H1 (cell line): Measurements from ENCODE around the gene MPHOSPH9. TPM values are rescaled to one million over a fixed set of nuclear protein-coding genes. Genes with fewer than 3 reads are reported as not detected.

Experiments
- CTCF ChIA-PET: fragments of 300-600 bp; sonication (Branson Sonifier 250); formaldehyde crosslinking; loops from one replicate; lab custom pipeline; 2021; ENCODE audit not compliant: partially characterized antibody; lab: Charles Lee
- POLR2A ChIA-PET: fragments of 300-600 bp; sonication (Branson Sonifier 250); formaldehyde crosslinking; loops from one replicate; lab custom pipeline; 2021; ENCODE audit warnings: inconsistent platforms; ENCODE audit not compliant: partially characterized antibody; lab: Charles Lee
- DNase-seq, 2 experiments: peaks; one replicate each; pipeline versions ENCODE4 v3.0.0 to v3.0.0-alpha.2; 2010 to 2022; ENCODE audit warnings: low spot score in 2 of 2, low read depth in 1 of 2, mixed read lengths in 1 of 2
- FAIRE-seq: peaks from 2 replicates; lab custom pipeline; 2011; peaks lifted over from hg19 to GRCh38; lab: Jason Lieb, UNC
- H2AFZ ChIP-seq: 2 replicates; pipeline ENCODE4 v1.8.1; 2012; ENCODE audit warnings: low read length, inconsistent platforms
- H2AK5ac ChIP-seq: 2 replicates; pipeline ENCODE4 v1.6.1; 2013; ENCODE audit warnings: low read depth, low read length
- H2BK120ac ChIP-seq: replicated peaks from 2 replicates; pipeline ENCODE3; 2013; ENCODE audit warnings: low read depth, low read length, inconsistent platforms
- H2BK12ac ChIP-seq: 2 replicates; pipeline ENCODE4 v1.6.1; 2013; ENCODE audit warnings: low read depth, low read length
- H2BK15ac ChIP-seq: 2 replicates; pipeline ENCODE4 v1.6.1; 2013; ENCODE audit warnings: low read length
- H2BK20ac ChIP-seq: 2 replicates; pipeline ENCODE4 v1.6.1; 2013; ENCODE audit warnings: low read length
- H2BK5ac ChIP-seq: 2 replicates; pipeline ENCODE4 v1.6.1; 2013; ENCODE audit warnings: low read depth, low read length
- H3K14ac ChIP-seq: 2 replicates; pipeline ENCODE4 v1.6.1; 2013; ENCODE audit warnings: inconsistent platforms; ENCODE audit not compliant: insufficient read length
- H3K18ac ChIP-seq: 2 replicates; pipeline ENCODE4 v1.6.1; 2013; ENCODE audit warnings: low read length; ENCODE audit errors: extremely low read depth
- H3K23ac ChIP-seq: 2 replicates; pipeline ENCODE4 v1.6.1; 2013; ENCODE audit warnings: inconsistent platforms; ENCODE audit not compliant: insufficient read length
- H3K23me2 ChIP-seq: 2 replicates; pipeline ENCODE4 v1.6.1; 2013; ENCODE audit warnings: low read depth, low read length
- H3K27ac ChIP-seq: 2 replicates; pipeline ENCODE4 v1.6.1; 2011; ENCODE audit warnings: low read depth, low read length, inconsistent platforms
- H3K27me3 ChIP-seq, 4 experiments: replicated peaks in 1 of 4; 1 replicate in 1 of 4; 2 replicates in 3 of 4; pipeline versions ENCODE4 v1.6.1 to v1.8.1; 2011 to 2013; ENCODE audit warnings: low read length in 3 of 4, mild to moderate bottlenecking in 3 of 4, inconsistent platforms in 2 of 4, mixed read lengths in 2 of 4, moderate library complexity in 1 of 4; ENCODE audit not compliant: control insufficient read depth in 3 of 4, insufficient read depth in 3 of 4; ENCODE audit errors: extremely low read depth in 1 of 4
- H3K36me3 ChIP-seq, 4 experiments: 2 replicates each; pipeline versions ENCODE4 v1.6.1 to v1.8.1; 2011 to 2013; ENCODE audit warnings: mild to moderate bottlenecking in 4 of 4, low read length in 3 of 4, moderate library complexity in 2 of 4, control low read depth in 1 of 4, inconsistent platforms in 1 of 4; ENCODE audit not compliant: insufficient read depth in 4 of 4, control insufficient read depth in 2 of 4
- H3K4ac ChIP-seq: replicated peaks from 2 replicates; pipeline ENCODE3; 2013; ENCODE audit warnings: low read length, low read depth, mixed read lengths, inconsistent platforms; ENCODE audit not compliant: insufficient read length
- H3K4me1 ChIP-seq, 4 experiments: replicated peaks in 1 of 4; 1 replicate in 1 of 4; 2 replicates in 3 of 4; pipeline versions ENCODE4 v1.6.1 to v1.8.1; 2011 to 2013; ENCODE audit warnings: low read length in 3 of 4, inconsistent platforms in 2 of 4, mixed read lengths in 1 of 4; ENCODE audit not compliant: insufficient read depth in 4 of 4, control insufficient read depth in 3 of 4
- H3K4me2 ChIP-seq, 2 experiments: 2 replicates each; pipeline versions ENCODE4 v1.6.1 to v1.8.1; 2011 to 2013; ENCODE audit warnings: low read depth in 2 of 2, low read length in 2 of 2, control low read depth in 1 of 2, inconsistent platforms in 1 of 2, mild to moderate bottlenecking in 1 of 2; ENCODE audit not compliant: insufficient read depth in 1 of 2
- H3K4me3 ChIP-seq, 4 experiments: fragments of 200-600, 300-600 bp in 1 of 4; sonication (generic), shearing (Covaris generic), sonication (Bioruptor Twin) in 1 of 4; 2 replicates each; pipeline versions ENCODE4 v1.5.1 to v1.8.1; 2011 to 2016; ENCODE audit warnings: low read length in 4 of 4, low read depth in 3 of 4, control low read depth in 2 of 4, inconsistent platforms in 2 of 4, mild to moderate bottlenecking in 2 of 4, mixed read lengths in 1 of 4, moderate library complexity in 1 of 4; ENCODE audit not compliant: insufficient read depth in 2 of 4; ENCODE audit errors: extremely low read depth in 1 of 4
- H3K56ac ChIP-seq: replicated peaks from 2 replicates; pipeline ENCODE3; 2013; ENCODE audit warnings: low read depth, mild to moderate bottlenecking, mixed read lengths, low read length, inconsistent platforms; ENCODE audit not compliant: insufficient read length
- H3K79me1 ChIP-seq: 2 replicates; pipeline ENCODE4 v1.6.1; 2013; ENCODE audit warnings: low read depth, low read length, control low read depth
- H3K79me2 ChIP-seq, 2 experiments: 2 replicates each; pipeline versions ENCODE4 v1.6.1 to v1.8.1; 2012 to 2013; ENCODE audit warnings: low read length in 2 of 2, mild to moderate bottlenecking in 2 of 2, inconsistent platforms in 1 of 2; ENCODE audit not compliant: insufficient read depth in 2 of 2, control insufficient read depth in 1 of 2
- H3K9ac ChIP-seq, 4 experiments: replicated peaks in 1 of 4; 1 replicate in 1 of 4; 2 replicates in 3 of 4; pipeline versions ENCODE4 v1.6.1 to v1.8.1; 2011 to 2013; ENCODE audit warnings: low read depth in 3 of 4, low read length in 3 of 4, control low read depth in 2 of 4, mild to moderate bottlenecking in 2 of 4, moderate library complexity in 2 of 4, inconsistent platforms in 1 of 4; ENCODE audit errors: extremely low read depth in 1 of 4
- H3K9me3 ChIP-seq, 2 experiments: 2 replicates each; pipeline versions ENCODE4 v1.6.1 to v1.8.1; 2012 to 2013; ENCODE audit warnings: mild to moderate bottlenecking in 2 of 2, moderate library complexity in 2 of 2, control low read depth in 1 of 2, inconsistent platforms in 1 of 2, low read depth in 1 of 2, low read length in 1 of 2, mixed read lengths in 1 of 2; ENCODE audit not compliant: insufficient read depth in 2 of 2
- H4K20me1 ChIP-seq, 2 experiments: replicated peaks in 1 of 2; 2 replicates each; pipeline versions ENCODE3 to v1.8.1; 2011 to 2013; ENCODE audit warnings: inconsistent platforms in 2 of 2, low read length in 2 of 2, mild to moderate bottlenecking in 1 of 2; ENCODE audit not compliant: insufficient read depth in 2 of 2, control insufficient read depth in 1 of 2
- H4K5ac ChIP-seq: 2 replicates; pipeline ENCODE4 v1.6.1; 2013; ENCODE audit warnings: low read length, low read depth, mixed read lengths, inconsistent platforms; ENCODE audit not compliant: insufficient read length
- H4K8ac ChIP-seq: 2 replicates; pipeline ENCODE4 v1.8.0; 2013; ENCODE audit warnings: mild to moderate bottlenecking, moderate library complexity, low read length, inconsistent platforms; ENCODE audit not compliant: insufficient read depth; ENCODE audit errors: extremely low read depth
- H4K91ac ChIP-seq: replicated peaks from 2 replicates; pipeline ENCODE3; 2013; ENCODE audit warnings: low read length, mixed read lengths, inconsistent platforms; ENCODE audit not compliant: insufficient read length
- EP300 ChIP-seq, 2 experiments: IDR thresholded peaks; 1 replicate in 1 of 2; 2 replicates in 1 of 2; pipeline ENCODE4 v1.6.1; 2011 to 2012; ENCODE audit warnings: low read depth in 2 of 2, low read length in 2 of 2, mild to moderate bottlenecking in 2 of 2, borderline replicate concordance in 1 of 2, inconsistent platforms in 1 of 2, moderate library complexity in 1 of 2
- SUZ12 ChIP-seq: fragments of 200-600 bp; sonication (generic); IDR thresholded peaks from 2 replicates; pipeline ENCODE4 v1.6.1; 2012; ENCODE audit warnings: mild to moderate bottlenecking, inconsistent platforms, low read length, moderate library complexity, mixed read lengths
- TBP ChIP-seq: IDR thresholded peaks from 2 replicates; pipeline ENCODE4 v1.6.1; 2011; ENCODE audit warnings: low read depth, low read length, improper control_type of control experiment
- WGBS, 2 experiments: shearing (Covaris generic) in 1 of 2; methylation state at CpG; one replicate each; pipeline versions ENCODE4 v1.1.6 to v1.1.7; 2013 to 2015; ENCODE audit warnings: low lambda C conversion rate in 2 of 2, mixed read lengths in 2 of 2, inconsistent platforms in 1 of 2, low coverage in 1 of 2, missing lambda C conversion rate in 1 of 2; ENCODE audit not compliant: insufficient replicate concordance in 2 of 2, insufficient coverage in 1 of 2, insufficient read length in 1 of 2; ENCODE audit errors: extremely low coverage in 1 of 2, missing lambda C conversion rate in 1 of 2; 5-methylcytosine and 5-hydroxymethylcytosine counted together
- polyA plus RNA-seq, 7 experiments: library from polyadenylated mRNA; depleted of rRNA in 3 of 7; stranded (reverse) in 5 of 7; unstranded in 2 of 7; fragments of >200 nt in 5 of 7; fragments of 200-250 nt in 2 of 7; gene quantifications; 1 replicate in 5 of 7; 2 replicates in 1 of 7; 4 replicates in 1 of 7; pipeline versions ENCODE4 v1.2.1 to v1.2.3, GENCODE V29; 2011 to 2013; ENCODE audit warnings: missing spikeins in 2 of 7, mixed read lengths in 2 of 7
- total RNA-seq: library from RNA; stranded (reverse); fragmentation: NEBNext Ultra II Directional; extraction: Animal tissue kit (Norgen Biotek cat#: 25700); gene quantifications from 2 replicates; pipeline ENCODE4 v1.2.1, GENCODE V29; 2021
- TF ChIP-seq, protein P1 (sequence below): IDR thresholded peaks from 2 replicates; pipeline ENCODE4 v1.6.1; 2012; ENCODE audit warnings: low read length, inconsistent platforms

Gene MPHOSPH9
- total and polyA plus RNA-seq, 2 of the 8 experiments (the other 6 are each of a cell fraction or from before 2014, with no cell fraction given), result 8.8 to 48.8 TPM

DNA sequence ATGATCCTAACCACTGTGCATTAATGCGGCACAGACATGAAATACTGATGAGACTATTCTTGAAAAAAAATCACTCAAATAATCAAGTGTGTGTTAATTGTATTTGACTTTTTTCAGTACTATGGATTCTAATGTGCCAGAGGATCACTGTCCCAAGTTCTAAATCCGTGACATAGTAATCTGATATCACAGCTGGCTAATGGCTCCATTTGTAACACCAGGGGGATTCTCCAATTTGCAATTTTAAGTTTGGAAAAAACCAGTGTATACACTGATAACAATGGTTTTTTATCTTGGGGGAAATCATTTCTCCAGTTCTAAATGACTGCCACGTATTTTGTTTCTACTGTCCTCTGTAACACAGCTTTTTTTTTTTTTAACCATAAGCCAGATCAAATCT is 33.0 kb downstream of the MPHOSPH9 start:
- H3K36me3 ChIP-seq, result peaks cover 6 to 38% (median 8%) of the 10 kb centered on the region in 4 experiments; a peak in 7 of 8 replicates
- peaks cover 0 to 1% of the 10 kb centered on the region in 2 experiments for H4K20me1 ChIP-seq
- H3K27me3 ChIP-seq, result no peaks in the 10 kb centered on the region
- no peak overlapping the region for H3K23ac ChIP-seq
- no peak overlapping the region for H2AK5ac ChIP-seq
- no peak overlapping the region for H3K4me3 ChIP-seq
- 91% methylated on average over 3 of the region's 3 CpGs; no CpG with 5 or more reads in 1 of the 2 experiments for WGBS, 2 experiments
- H3K9me3 ChIP-seq, result no peaks in the 10 kb centered on the region
- H2AFZ ChIP-seq, result no peak overlapping the region
- H3K79me2 ChIP-seq, result no peaks in the 10 kb centered on the region
- H3K4me2 ChIP-seq, result no peak overlapping the region
- no peak overlapping the region for H3K56ac ChIP-seq
- H3K27ac ChIP-seq, result no peak overlapping the region
- ChIA-PET CTCF (interaction anchor here (0.6 to 1.3 kb wide), 2 partner anchors 12 to 194 kb away, joined by 3 read pairs; no protein-coding TSS in a partner anchor), POLR2A (interaction anchor here (0.6 kb wide), 1 partner anchor 135 kb away, joined by 3 read pairs; no protein-coding TSS in a partner anchor)
- H3K4ac ChIP-seq, result no peak overlapping the region
- H2BK20ac ChIP-seq, result no peak overlapping the region
- H3K14ac ChIP-seq, result no peak overlapping the region
- H3K4me1 ChIP-seq, result no peaks in the 10 kb centered on the region
- H3K9ac ChIP-seq, result no peak overlapping the region
- H2BK15ac ChIP-seq, result no peak overlapping the region
- no peak overlapping the region for H4K91ac ChIP-seq
- H4K8ac ChIP-seq, result no peak overlapping the region
- DNase-seq (no peak), FAIRE-seq (no peak)
- H3K79me1 ChIP-seq, result no peaks in the 10 kb centered on the region
- H3K23me2 ChIP-seq, result no peaks in the 10 kb centered on the region
- H2BK5ac ChIP-seq, result no peak overlapping the region
- H2BK120ac ChIP-seq, result no peak overlapping the region
- H3K18ac ChIP-seq, result no peak overlapping the region
- H2BK12ac ChIP-seq, result no peak overlapping the region
- H4K5ac ChIP-seq, result no peak overlapping the region
- TF ChIP-seq TBP, result no peak
- TF ChIP-seq EP300 (IDR thresholded peaks at IDR 0.05; ENCODE audit: borderline replicate concordance in 1 of 2, low read depth in 2 of 2, low read length in 2 of 2), result no peak
- TF ChIP-seq, protein P1, sequence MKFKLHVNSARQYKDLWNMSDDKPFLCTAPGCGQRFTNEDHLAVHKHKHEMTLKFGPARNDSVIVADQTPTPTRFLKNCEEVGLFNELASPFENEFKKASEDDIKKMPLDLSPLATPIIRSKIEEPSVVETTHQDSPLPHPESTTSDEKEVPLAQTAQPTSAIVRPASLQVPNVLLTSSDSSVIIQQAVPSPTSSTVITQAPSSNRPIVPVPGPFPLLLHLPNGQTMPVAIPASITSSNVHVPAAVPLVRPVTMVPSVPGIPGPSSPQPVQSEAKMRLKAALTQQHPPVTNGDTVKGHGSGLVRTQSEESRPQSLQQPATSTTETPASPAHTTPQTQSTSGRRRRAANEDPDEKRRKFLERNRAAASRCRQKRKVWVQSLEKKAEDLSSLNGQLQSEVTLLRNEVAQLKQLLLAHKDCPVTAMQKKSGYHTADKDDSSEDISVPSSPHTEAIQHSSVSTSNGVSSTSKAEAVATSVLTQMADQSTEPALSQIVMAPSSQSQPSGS, result no peak
- TF ChIP-seq SUZ12, result no peak
